ENCODE measurements around the gene ATXN7L1.

Gene ATXN7L1

DNA sequence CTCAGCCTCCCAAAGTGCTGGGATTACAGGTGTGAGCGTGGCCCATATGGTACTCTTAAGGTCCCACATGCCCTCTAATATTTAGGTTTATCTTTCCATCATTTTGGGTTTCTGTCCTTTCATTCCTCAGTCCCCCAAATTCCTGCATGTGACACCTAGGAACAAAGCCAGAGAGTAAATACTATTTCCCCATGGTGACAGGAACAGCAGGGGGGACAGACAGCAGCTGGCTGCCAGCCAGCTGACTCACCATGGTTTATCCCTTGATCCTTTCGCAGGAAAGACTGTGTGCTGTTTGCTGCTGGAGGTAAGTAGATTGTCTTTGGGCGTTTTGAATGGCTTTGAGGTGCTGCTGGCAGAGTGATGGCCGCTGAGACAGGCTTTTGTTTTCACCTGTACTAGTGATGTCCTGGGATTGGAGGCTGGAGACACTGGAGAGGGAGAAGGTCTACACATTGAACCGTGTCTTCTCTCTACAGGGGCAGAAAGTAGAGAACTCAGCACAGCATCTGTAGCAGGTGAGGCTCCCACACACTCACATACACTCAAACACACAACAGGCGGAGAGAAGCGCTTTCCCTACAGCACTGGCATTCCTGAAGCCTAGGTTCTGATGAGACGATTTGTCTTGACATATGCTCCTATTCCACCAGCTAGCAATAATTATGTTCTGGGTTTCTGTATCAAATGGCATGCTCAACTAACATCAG is 211.4 kb downstream of the ATXN7L1 start:
- DNase-seq = no peak

DNA sequence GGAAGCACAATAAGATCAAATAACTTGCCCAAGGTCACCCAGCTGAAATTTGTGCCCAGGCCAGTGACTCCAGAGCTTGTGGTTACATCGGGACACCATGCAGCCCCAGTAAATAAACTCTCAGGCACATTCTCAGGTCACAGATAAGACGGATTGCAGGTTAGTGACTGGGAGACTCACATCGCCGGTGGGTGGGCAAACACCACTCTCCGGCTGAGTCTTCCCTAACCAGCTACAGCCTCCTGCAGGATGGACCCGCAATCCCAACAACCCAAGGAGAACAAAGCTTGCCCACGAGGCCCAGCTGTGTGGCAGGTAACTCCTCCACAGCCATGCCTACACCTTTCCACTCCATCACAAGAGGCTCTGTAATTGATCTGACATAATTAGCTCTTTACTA is 213.4 kb downstream of the ATXN7L1 start:
- no peak for DNase-seq

DNA sequence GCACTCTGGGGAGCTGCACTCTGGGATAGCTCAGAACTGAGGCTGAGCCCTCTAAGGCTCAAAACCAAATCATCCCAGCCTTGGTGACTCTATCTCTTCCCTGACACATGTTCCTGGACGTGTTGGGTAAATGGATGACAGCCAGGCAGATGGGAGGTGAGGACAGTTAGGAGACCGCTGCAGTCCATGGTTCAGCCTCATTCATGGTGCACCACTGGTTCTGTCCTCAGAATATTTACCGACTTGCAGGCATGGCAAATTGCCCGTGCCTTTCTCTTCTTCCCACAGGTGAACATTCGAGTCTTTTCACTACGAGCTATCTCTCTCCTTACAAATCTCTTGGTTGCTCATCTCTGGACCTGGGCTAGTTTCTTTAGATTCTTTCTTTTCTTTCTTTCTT is 214.8 kb downstream of the ATXN7L1 start:
- DNase-seq = no peak

DNA sequence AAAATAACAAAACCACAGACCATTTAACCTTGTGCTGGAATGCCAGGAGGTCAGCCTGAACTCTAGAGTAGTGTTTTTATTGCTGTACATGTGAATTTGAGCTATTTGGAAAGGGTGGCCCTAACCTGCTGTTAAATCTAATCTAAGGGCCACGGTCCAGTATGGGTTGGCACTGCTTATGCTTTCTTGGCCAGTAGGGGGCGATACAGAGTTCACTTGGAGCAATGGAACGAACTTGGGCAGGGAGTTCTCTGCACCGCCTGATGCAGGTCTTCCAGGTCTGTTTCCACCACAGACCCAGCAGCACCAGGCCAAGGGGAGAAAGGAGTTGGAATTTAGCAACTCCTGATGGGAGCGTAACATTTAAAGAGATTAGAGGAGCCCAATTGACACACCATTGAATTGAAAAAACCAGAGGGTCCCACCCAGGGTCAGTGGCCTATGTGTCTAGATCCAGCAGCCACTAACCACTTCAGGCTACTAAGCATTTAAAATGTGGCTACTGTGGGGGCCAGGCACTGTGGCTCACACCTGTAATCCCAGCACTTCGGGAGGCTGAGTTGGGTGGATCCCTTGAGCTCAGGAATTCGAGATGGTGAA is 219.4 kb downstream of the ATXN7L1 start:
- DNase-seq = peak; percentile 82

DNA sequence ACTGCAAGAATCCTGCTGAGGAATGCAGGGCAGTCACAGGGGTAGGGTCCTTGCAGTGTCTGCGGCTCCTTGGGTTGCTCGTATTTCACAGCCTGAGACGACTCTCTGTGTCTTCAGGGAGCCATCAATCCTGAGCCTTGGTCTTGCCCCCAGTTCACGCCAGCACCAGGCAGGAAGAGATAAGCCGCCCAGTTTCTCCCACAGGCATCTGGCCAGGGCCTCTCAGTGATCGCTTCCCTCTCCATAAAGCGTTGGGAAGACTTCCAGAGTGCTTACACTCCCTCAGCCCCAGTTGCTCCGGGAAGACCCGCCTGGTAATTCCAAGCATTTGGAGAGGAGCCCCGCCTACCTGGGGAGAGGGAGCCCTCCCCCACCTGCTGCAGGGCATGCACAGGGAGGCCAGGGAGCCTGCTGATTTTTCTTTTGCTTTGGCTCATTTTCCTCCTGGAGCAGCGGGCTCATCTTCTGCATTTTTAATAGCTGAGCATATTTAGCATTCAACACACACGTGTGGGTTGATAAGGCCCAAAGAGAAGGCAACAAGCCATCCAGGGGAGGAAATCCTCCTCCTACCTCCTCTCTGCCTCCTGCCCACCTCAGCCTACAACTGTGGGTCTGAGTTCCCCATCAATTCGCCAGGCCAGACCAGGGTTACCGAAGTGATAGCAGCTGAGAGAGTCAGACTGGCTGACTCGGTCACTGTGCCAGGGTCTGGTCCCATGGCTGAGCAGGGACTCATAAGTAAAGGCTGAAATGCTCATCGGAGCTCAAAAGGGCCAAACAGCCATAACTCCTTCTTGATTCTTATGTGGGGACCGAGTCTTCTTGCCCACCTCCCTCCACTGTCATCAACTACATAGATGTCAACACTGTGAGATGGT is 220.7 kb downstream of the ATXN7L1 start:
- DNase-seq = no peak

DNA sequence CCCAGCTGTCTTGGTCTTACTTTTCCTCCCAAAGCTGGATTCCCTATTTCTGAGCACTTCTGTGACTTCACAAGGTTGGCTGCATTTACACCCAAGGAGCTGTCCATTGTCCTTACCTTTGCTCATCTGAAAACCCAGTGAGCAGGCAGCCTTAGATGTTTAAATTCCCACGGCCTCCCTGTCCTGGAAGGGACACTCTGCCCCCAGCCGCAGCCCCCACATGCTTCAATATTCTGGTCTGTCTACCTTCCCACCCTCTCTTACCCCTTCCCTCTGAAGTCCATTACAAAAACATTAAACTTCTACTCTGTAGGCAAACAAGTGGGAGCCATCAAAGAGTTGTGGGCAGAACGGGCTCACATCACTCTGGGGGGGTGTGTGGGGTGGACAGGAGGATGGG is 221.3 kb downstream of the ATXN7L1 start:
- DNase-seq = no peak

DNA sequence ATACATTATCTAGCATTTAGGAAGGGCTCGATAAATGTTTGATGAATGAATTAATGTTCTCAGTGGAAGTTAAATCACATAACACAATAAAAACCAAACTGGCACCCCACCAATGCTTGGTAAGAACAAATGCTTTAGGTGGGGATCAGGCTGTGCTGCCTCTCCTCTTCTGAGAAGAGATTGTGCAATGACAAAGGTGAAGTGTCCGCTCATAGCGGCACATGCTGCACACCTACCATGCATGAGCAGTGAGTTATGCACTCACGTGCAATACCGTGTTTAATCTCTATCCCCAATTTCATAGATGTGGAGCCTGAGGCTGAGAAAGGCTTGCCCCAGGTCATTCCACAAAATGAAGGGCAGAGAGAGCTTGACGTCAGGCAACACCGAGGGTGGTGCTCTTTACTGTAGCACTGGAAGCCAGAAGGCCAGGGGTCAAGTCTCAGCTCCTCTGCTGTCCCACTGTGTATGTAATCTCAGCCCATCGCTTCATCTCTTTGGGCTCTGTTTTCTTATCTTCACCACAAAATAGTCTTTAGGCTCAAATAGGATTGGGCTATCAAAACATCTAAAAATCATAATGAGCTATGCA is 222.2 kb downstream of the ATXN7L1 start:
- DNase-seq = no peak

DNA sequence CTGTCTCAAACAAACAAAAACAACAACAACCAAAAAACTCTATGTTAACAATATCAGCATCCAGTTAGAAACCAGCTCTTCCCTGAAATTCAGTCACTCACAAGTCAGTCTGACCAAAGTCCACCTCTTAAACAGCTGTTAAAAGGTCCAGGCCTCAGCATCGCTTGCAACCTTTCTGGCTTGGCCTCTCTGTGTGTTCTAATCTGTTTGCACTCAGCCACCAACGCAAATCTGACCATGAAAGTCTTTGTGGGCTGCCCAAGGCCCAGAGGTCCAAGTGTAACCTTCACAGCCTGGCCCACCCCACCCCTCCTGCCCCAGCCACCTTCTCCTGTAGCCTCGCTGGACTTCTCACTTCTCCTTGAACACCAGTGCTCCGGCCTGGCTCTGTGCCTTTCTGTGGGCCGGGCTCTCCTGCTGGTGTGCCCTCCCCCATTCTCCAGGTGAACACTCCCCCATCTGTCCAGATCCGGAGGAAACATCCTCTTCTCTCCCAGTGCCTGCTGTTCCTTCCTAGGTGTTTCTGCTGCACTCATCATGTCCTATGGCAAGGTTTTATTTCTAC is 222.9 kb downstream of the ATXN7L1 start:
- DNase-seq = no peak

DNA sequence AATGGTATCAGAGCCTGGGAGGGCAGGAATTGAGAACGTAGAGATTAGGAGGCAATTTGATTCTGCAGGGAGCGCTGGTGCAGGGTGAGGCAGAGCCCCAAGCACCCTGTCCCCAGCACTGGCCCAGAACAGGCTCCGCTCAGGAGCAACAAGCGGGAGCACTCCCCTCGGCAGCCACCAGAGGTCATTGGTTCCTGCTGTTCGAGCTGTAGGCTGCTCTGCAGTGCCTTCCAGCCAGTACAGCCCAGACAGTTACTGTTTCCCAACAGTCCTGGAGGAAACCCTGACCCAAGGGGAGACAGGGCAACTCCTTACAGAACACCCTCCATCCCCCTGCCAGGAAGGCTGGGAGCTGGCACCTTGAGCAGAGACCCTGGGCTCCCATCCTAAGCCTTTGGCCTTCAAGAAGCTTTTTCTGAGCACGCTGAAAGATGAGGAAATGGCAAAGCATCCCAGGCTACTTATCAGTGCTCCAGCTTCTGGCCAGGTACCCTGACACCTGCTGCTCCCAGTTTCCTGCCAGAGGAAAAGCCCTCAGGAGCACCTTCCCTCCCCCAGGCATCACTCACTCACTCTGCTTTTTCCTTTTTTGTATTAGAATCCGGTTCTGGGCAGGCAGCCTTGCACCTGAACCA is 223.9 kb downstream of the ATXN7L1 start:
- peak; percentile 81 for DNase-seq

DNA sequence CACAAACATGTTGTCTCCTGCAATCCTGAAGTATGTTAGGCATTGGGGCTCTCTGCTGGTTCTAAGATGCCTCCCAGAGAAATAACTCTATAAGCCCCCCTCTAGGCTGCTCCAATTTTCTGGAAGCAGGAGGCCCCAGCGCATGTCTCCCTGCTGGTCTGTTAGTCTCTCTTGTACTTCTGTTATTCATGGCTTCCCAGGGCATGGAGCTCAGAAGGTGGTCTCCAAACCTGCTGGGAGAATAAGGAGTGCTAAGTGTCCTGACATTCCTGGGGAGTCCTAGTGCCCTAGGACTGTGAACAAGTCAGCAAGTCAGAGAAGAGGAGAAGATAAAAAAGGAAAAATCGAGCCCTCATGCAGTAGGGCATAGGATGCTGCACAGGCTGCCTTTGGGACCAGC is 224.6 kb downstream of the ATXN7L1 start:
- no peak for DNase-seq

DNA sequence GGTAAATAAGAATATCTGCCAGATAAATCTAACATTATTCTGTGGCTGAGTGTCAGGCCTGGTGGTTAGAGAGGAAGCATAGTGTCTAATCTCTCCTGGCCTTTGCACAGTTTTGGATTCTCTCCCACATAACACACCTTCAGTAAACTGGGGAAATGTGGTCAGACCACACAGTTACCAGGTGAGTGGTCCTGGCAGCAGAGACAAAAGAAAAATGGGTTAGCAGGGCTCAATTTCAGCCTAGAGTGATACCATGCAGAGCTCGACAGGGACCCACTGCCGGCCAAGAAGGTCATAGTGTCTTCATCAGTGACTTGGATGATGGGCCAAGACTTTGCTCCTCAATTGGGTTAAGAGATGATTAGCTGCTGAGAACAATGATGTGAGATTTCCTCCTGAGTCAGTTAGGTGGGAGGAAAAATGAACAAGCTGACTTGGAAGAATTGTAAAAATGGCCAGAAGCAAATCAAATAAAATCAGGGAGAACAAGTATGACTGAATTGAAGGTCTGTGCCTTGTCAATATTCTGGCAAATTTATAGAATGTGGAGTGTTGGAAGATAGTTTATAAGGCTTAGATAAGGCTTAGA is 225.9 kb downstream of the ATXN7L1 start:
- DNase-seq = no peak

DNA sequence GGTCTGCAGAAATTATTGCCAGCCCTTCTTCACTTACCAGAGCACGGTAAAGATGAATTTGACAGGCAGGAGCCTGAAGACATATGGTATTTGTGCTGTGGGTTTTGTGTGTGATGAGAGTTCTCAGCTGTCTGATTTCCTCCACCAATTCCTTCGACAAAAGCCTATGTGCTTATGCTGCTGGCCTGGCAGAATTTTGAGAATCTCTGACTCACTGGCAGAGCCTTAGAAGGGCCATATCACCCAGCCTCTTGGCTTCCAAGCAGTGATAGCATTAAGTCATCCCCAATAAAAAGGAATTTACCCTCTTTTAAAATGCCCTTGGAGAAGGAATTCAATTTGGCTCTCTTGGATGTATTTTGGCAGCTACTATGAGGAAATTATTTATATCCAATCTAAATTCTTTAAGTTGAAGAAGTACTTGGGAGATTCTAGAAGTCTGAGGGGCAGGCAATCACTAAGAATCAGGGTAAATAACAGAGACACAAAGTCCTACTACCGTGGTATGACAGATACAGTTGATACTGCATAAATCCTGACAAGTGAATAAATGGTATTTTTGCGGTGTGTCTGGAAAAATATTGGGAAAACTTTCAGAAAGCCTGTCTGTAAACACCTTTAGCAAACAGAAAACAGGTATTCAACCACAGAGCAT is 226.5 kb downstream of the ATXN7L1 start:
- DNase-seq = no peak

DNA sequence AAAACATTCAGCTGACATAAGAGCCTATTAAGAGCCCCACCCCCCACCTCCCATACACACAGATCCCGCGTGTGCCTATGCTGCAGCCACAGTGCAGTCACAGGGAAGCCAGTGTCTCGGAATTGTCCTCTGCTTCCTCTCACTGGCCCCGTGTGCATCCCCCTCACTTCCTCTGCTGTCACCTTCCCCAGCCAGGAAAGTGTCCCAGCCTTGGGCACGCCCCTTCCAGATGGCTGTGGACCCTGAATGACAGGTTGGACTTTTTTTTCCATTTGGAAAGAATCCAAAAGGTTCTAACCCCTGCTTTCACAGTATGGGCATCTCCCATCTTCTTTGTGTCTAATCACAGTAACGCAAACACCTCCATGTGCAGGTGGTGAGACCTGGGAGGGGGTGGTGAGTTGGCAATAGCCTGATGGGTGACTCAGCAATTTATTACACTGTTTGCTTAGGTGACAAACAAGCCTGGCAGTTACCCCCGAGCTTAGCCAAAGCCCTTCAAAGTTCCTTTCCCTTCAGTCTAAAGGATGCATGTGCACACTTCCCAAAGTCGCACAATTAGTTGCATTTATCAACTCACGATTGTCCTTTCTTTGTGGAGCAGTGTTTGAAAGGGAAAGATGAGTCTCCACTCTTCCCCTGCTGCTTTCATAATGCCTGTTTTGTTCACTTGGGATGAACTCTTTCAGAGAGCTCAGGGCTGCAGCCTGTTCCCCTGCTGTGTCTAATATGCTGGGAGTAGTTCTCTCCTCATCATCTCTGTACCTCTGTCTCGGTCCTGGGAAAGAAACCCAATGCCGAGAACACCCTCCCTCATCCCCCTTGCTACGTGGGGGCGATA is 227.6 kb downstream of the ATXN7L1 start:
- DNase-seq = no peak

DNA sequence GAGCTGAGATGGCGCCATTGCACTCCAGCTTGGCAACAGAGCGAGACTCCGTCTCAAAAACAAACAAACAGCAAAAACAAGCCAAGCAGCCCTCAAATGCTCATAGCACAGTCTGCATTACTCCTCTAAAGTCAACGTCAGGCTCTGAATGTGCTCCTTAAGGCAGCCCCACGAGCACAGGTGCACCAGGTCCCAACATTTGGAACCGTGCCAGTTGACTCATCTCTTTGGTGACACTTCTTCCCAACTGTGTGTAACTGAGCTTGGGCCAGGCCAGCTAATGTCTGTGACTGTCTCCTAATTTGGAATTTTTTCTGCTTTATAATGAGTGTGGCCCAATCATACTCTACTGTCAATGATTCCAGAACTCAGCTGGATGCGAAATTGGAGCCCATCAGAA is 228.8 kb downstream of the ATXN7L1 start:
- peak; percentile 30 for DNase-seq

DNA sequence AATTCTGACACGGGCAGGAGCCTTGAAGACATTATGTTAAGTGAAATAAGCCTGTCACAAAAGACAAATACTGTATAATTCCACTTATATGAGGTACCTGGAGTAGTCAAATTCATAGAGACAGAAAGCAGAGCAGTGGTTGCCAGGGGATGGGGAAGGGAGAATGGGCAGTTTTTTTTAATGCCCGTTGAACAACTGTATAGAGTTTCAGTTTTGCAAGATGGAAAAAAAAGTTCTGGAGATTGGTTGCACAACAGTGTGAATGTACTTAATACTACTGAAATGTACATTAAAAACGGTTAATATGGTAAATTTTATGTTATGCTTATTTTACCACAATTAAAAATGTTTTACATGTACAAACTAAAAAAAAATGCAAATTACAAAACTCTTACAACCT is 231.5 kb downstream of the ATXN7L1 start:
- no peak for DNase-seq

DNA sequence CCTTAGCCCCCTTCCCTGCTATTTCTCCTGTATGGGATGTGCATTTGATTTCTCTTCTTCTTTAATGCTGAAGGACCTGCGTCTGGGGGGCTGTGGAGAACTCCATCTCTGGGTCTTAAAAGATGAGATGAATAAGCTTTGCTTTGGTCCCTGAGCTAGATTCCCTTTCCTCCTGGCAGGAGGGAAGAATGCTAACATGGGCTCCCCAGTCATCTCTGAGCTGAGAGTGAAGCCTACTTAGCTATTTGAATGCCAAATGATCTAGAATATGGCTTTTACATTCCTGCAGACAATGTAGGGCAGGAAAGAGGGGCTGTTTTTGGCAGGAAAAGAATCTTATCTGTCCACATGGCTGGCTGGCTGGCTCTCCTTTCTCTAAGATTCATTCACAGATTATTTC is 232.5 kb downstream of the ATXN7L1 start:
- no peak for DNase-seq

DNA sequence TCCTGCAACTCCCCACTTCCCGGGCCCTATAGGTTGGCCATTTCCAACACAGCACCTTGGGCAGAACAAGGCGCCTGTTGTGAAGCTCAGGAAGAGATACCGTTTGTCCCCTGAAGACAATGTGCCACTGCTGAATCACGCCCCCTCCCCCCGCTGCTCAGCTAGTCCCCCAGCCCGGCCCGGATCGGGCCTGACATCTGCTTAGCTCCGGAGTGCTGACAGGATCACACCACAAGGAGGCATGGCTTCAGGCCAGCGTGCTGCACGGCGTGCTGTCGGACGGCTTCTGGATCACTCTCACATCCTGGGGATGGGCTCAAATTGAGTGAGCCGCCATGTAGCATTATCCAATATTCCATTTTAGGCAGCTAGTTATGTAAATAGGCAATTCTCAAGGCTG is 233.0 kb downstream of the ATXN7L1 start:
- no peak for DNase-seq

DNA sequence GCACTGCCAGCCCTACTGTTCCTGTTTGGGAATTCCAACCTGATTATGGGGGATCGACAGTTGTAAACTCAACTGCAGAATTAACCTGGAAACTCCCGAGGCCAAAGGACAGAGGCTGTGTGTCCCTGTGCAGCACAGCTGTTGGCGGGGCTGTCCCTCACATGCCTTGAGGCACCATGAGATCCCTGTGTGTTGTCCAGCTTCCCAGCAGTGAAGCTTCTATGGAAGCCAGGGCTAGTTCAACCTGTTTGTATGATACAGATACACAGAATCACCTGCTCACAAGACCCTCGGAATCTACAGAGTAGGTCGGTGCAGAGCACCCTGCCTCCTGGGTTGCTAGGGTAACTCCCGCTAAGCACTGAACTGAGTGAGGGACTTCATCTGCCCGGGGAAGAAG is 234.1 kb downstream of the ATXN7L1 start:
- DNase-seq = no peak

DNA sequence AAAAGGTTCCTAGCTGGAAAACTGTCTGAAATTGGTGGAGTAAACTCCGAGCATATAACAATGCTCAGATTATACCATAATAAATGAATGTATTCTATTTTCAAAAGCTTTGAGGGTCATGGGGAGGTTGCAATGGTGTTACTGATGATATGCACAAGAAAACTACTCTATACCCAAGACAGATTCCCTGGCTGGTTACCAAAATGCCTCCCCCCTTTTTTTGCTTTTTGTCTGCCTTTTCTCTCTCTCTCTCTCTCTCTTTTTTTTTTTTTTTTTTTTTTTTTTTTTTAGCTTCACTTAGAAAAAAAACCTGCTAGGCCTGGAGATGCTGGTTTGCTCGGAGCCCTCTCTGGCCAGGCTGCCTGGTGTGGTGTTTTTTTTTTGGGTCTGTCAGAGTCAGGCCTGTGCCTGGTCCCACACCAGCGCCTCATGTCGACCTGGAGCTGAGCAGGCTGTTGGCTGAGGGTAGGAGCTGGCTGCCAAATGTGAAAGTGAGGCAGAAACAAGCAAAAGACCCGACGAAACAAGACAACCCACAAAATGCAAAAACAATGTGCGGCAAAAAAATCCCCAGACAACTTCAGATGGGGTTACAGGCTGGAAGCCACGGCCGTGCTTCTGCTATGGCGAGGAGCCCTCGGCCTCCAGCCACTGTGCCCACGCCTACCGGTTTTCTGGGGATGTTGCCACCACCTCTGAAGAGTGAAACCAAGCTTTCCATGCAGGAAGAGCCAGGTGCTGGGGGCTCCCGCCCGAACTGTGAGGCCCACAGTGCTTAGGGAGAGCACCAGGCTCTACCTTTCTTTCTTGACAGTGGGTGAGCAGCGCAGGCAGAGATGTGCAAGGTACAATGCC is 235.2 kb downstream of the ATXN7L1 start:
- no peak for DNase-seq

Measured in stimulated activated CD4-positive, alpha-beta T cell treated with anti-CD3 and anti-CD28 coated beads, Interleukin-15, amount 100 ng/mL, for 24 hours (primary cell).